Astrocyte (in vitro differentiated cells and primary cell): ENCODE data around the gene TMEM165. TPM values are rescaled to one million over a fixed set of nuclear protein-coding genes. Genes with fewer than 3 reads are reported as not detected.

Experiments
- DNase-seq: peaks from one replicate; pipeline ENCODE4 v3.0.0-alpha.2; 2010; ENCODE audit warnings: low read depth
- FAIRE-seq: peaks from 2 replicates; lab custom pipeline; 2011; peaks lifted over from hg19 to GRCh38; lab: Jason Lieb, UNC
- H2AFZ ChIP-seq: 2 replicates; pipeline ENCODE4 v1.6.0; 2012; ENCODE audit warnings: low read depth, low read length, inconsistent platforms
- H3K27ac ChIP-seq: 2 replicates; pipeline ENCODE4 v1.5.1; 2011; ENCODE audit warnings: low read depth, low read length, inconsistent platforms
- H3K27me3 ChIP-seq: 2 replicates; pipeline ENCODE4 v1.6.0; 2011; ENCODE audit warnings: low read length, inconsistent platforms; ENCODE audit not compliant: insufficient read depth
- H3K36me3 ChIP-seq: 2 replicates; pipeline ENCODE4 v1.5.1; 2011; ENCODE audit warnings: low read length, inconsistent platforms; ENCODE audit not compliant: insufficient read depth
- H3K4me1 ChIP-seq: 2 replicates; pipeline ENCODE4 v1.5.1; 2011; ENCODE audit warnings: low read length, inconsistent platforms; ENCODE audit not compliant: insufficient read depth
- H3K4me2 ChIP-seq: 2 replicates; pipeline ENCODE4 v1.6.0; 2012; ENCODE audit warnings: low read length, inconsistent platforms
- H3K4me3 ChIP-seq: 2 replicates; pipeline ENCODE4 v1.5.1; 2011; ENCODE audit warnings: low read depth, mild to moderate bottlenecking, low read length, inconsistent platforms; ENCODE audit not compliant: insufficient read depth
- H3K79me2 ChIP-seq: 2 replicates; pipeline ENCODE4 v1.6.0; 2012; ENCODE audit warnings: mild to moderate bottlenecking, low read length, inconsistent platforms; ENCODE audit not compliant: insufficient read depth
- H3K9ac ChIP-seq: 2 replicates; pipeline ENCODE4 v1.6.0; 2012; ENCODE audit warnings: mild to moderate bottlenecking, low read length, inconsistent platforms
- H3K9me3 ChIP-seq: 2 replicates; pipeline ENCODE4 v1.5.1; 2012; ENCODE audit warnings: low read depth, mild to moderate bottlenecking, low read length, inconsistent platforms; ENCODE audit not compliant: insufficient read depth
- H4K20me1 ChIP-seq: 2 replicates; pipeline ENCODE4 v1.6.0; 2012; ENCODE audit warnings: low read length, inconsistent platforms; ENCODE audit not compliant: insufficient read depth
- H3K27ac Mint-ChIP-seq: one replicate; pipeline ENCODE4 v1.8.0; 2021; ENCODE audit warnings: mild to moderate bottlenecking, mixed read lengths; ENCODE audit not compliant: unreplicated experiment
- H3K27me3 Mint-ChIP-seq: one replicate; pipeline ENCODE4 v1.8.0; 2021; ENCODE audit warnings: low read depth, mixed read lengths; ENCODE audit not compliant: unreplicated experiment
- H3K36me3 Mint-ChIP-seq: one replicate; pipeline ENCODE4 v1.8.0; 2021; ENCODE audit warnings: low read depth, mixed read lengths; ENCODE audit not compliant: unreplicated experiment
- H3K4me1 Mint-ChIP-seq: one replicate; pipeline ENCODE4 v1.8.0; 2021; ENCODE audit warnings: low read depth, mixed read lengths; ENCODE audit not compliant: unreplicated experiment
- H3K4me3 Mint-ChIP-seq: one replicate; pipeline ENCODE4 v1.8.0; 2021; ENCODE audit warnings: mild to moderate bottlenecking, moderate library complexity, mixed read lengths; ENCODE audit not compliant: unreplicated experiment
- H3K9me3 Mint-ChIP-seq: one replicate; pipeline ENCODE4 v1.8.0; 2021; ENCODE audit warnings: mild to moderate bottlenecking, mixed read lengths; ENCODE audit not compliant: unreplicated experiment
- EZH2 ChIP-seq: IDR thresholded peaks from 2 replicates; pipeline ENCODE4 v1.6.1; 2012; ENCODE audit warnings: mild to moderate bottlenecking, low read length, inconsistent platforms; ENCODE audit not compliant: insufficient read depth
- total RNA-seq: library from RNA; stranded (reverse); gene quantifications from 2 replicates; pipeline ENCODE4 v1.2.1, GENCODE V29; 2021
- TF ChIP-seq, protein P1 (sequence below): IDR thresholded peaks from 2 replicates; pipeline ENCODE4 v1.5.1; 2011; ENCODE audit warnings: low read depth, mild to moderate bottlenecking, inconsistent platforms, low read length, moderate library complexity; ENCODE audit not compliant: insufficient read depth

Gene TMEM165
- total RNA-seq, 1 donor from 2014 or later = 130 TPM

DNA sequence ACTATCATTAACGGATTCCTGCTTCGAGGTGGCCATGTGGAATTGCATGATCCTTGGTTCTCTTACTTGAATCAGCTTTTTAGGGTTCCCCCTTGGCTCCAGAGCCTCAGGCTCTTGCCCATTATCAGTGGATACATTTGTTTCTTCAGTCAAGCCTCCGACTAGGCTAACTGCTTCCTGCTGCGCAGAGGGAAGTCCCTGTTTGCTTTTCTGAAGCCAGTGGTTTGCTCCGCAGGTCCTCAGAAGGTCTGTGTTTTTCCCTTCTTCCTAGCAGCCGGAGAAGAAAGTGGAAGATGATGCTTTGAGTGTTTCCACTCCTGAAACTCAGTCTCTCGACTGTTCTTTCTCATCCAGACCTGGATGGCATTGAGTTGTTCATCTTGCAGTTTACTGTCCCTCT, 29.1 kb upstream of the TMEM165 start:
- Histone ChIP-seq H3K9ac (peak overlapping the region; percentile 49), H3K4me3 (no peak overlapping the region), H3K4me2 (peak overlapping the region; percentile 62), H3K9me3 (no peaks in the 10 kb centered on the region), H3K4me1 (peaks cover 6% of the 10 kb centered on the region), H3K79me2 (no peaks in the 10 kb centered on the region), H4K20me1 (no peaks in the 10 kb centered on the region), H3K27ac (peak overlapping the region; percentile 46), H2AFZ (no peak overlapping the region), H3K36me3 (no peaks in the 10 kb centered on the region), H3K27me3 (no peaks in the 10 kb centered on the region)
- peaks cover 15% of the 10 kb centered on the region for H3K36me3 Mint-ChIP-seq
- no peak overlapping the region for H3K27ac Mint-ChIP-seq
- H3K27me3 Mint-ChIP-seq = no peaks in the 10 kb centered on the region
- DNase-seq = no peak
- H3K4me1 Mint-ChIP-seq = no peaks in the 10 kb centered on the region
- no peak for FAIRE-seq
- no peak for TF ChIP-seq EZH2
- TF ChIP-seq, protein P1, sequence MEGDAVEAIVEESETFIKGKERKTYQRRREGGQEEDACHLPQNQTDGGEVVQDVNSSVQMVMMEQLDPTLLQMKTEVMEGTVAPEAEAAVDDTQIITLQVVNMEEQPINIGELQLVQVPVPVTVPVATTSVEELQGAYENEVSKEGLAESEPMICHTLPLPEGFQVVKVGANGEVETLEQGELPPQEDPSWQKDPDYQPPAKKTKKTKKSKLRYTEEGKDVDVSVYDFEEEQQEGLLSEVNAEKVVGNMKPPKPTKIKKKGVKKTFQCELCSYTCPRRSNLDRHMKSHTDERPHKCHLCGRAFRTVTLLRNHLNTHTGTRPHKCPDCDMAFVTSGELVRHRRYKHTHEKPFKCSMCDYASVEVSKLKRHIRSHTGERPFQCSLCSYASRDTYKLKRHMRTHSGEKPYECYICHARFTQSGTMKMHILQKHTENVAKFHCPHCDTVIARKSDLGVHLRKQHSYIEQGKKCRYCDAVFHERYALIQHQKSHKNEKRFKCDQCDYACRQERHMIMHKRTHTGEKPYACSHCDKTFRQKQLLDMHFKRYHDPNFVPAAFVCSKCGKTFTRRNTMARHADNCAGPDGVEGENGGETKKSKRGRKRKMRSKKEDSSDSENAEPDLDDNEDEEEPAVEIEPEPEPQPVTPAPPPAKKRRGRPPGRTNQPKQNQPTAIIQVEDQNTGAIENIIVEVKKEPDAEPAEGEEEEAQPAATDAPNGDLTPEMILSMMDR = no peak
- peak overlapping the region; percentile 27 for H3K4me3 Mint-ChIP-seq
- H3K9me3 Mint-ChIP-seq = no peaks in the 10 kb centered on the region

DNA sequence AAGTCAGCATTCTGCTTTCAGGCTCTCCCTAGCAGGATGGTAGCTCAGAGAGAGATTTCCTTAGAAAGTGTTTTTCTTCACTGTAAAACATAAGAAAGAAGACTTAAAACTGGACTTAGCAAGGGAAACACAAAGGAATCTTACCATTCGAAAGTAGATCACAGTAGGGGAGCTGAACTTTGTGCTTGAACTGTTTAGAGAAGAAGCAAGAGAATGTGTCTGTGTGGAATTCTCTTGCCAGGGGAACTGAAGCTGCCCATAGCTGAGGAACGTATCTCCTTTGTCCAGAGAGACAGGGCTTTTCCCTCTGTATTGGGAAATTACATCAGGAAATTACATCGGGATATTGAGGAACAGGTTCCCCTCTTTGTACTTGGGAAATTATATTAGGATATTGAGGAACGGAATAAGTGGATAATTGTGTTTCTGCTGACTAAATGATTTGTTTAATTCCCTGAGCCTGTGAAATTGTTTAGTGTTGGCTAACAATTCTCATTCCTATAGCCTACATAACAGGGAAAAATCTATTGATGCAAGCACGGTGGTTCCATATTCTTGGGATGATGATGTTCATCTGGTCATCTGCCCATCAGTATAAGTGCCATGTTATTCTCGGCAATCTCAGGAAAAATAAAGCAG, 28.6 kb upstream of the TMEM165 start:
- Histone ChIP-seq H3K27ac (peak overlapping the region; percentile 46), H3K36me3 (no peaks in the 10 kb centered on the region), H3K9me3 (no peaks in the 10 kb centered on the region), H3K27me3 (no peaks in the 10 kb centered on the region), H2AFZ (no peak overlapping the region), H3K4me2 (peak overlapping the region; percentile 62), H4K20me1 (no peaks in the 10 kb centered on the region), H3K9ac (peak overlapping the region; percentile 49), H3K4me3 (no peak overlapping the region), H3K79me2 (no peaks in the 10 kb centered on the region), H3K4me1 (peaks cover 6% of the 10 kb centered on the region)
- no peaks in the 10 kb centered on the region for H3K4me1 Mint-ChIP-seq
- FAIRE-seq (peak; percentile 32), DNase-seq (no peak)
- TF ChIP-seq EZH2 = no peak
- TF ChIP-seq, protein P1 = no peak
- no peak overlapping the region for H3K27ac Mint-ChIP-seq
- H3K27me3 Mint-ChIP-seq = no peaks in the 10 kb centered on the region
- no peaks in the 10 kb centered on the region for H3K9me3 Mint-ChIP-seq
- no peak overlapping the region for H3K4me3 Mint-ChIP-seq
- H3K36me3 Mint-ChIP-seq = peaks cover 13% of the 10 kb centered on the region

DNA sequence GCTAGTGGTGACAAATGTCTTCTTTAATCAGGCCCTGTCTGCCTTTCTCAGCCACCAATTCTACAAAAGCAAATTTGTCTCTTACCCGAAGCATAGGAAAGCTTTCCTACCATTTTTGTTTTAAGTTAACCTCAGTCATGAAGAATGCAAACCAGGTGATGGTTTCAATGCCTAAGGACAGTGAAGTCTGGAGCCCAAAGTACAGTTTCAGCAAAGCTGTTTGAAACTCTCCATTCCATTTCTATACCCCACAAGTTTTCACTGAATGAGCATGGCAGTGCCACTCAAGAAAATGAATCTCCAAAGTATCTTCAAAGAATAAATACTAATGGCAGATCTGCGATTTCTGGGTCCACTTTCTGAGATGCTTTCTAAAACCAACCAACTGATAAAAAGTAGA, 25.8 kb upstream of the TMEM165 start:
- Histone ChIP-seq H4K20me1 (no peaks in the 10 kb centered on the region), H3K27me3 (no peaks in the 10 kb centered on the region), H3K4me1 (peaks cover 6% of the 10 kb centered on the region), H3K79me2 (no peaks in the 10 kb centered on the region), H3K36me3 (no peaks in the 10 kb centered on the region), H3K27ac (no peak overlapping the region), H3K9ac (no peak overlapping the region), H2AFZ (no peak overlapping the region), H3K9me3 (no peaks in the 10 kb centered on the region), H3K4me3 (no peak overlapping the region), H3K4me2 (no peak overlapping the region)
- DNase-seq (no peak), FAIRE-seq (no peak)
- H3K27ac Mint-ChIP-seq = no peak overlapping the region
- H3K36me3 Mint-ChIP-seq = peaks cover 10% of the 10 kb centered on the region
- no peak overlapping the region for H3K4me3 Mint-ChIP-seq
- no peaks in the 10 kb centered on the region for H3K4me1 Mint-ChIP-seq
- no peak for TF ChIP-seq EZH2
- TF ChIP-seq, protein P1 = no peak
- H3K9me3 Mint-ChIP-seq = no peaks in the 10 kb centered on the region
- no peaks in the 10 kb centered on the region for H3K27me3 Mint-ChIP-seq
